IMR-90 (cell line): ENCODE results near the gene FAAP100. TPM values are rescaled to one million over a fixed set of nuclear protein-coding genes. Genes with fewer than 3 reads are reported as not detected.

Experiments
- ATAC-seq: fragments of 200-7000 bp; cut with Tn5 transposase; 2 replicates; pipeline ENCODE4 v1.9.1; 2020; ENCODE audit warnings: low read depth, mild to moderate bottlenecking, moderate library complexity
- BruUV-seq: library from RNA; stranded (reverse); fragments of 400-500 nt; replicated peaks from 2 replicates; lab custom pipeline; 2021; lab: Mats Ljungman, UMichigan
- CTCF ChIA-PET: fragments of 300-600 bp; formaldehyde crosslinking; extraction: SDS; loops from one replicate; lab custom pipeline; 2021; ENCODE audit warnings: antibody characterized with exemption; lab: Yijun Ruan, JAX
- POLR2A ChIA-PET: fragments of 300-600 bp; sonication (Branson Sonifier 250); formaldehyde crosslinking; loops from one replicate; lab custom pipeline; 2022; ENCODE audit warnings: antibody characterized with exemption; ENCODE audit not compliant: unreplicated experiment; lab: Charles Lee
- DNase-seq: peaks from one replicate; pipeline ENCODE4 v3.0.0; 2013
- H2AFZ ChIP-seq: replicated peaks from 2 replicates; pipeline ENCODE3; 2013; ENCODE audit warnings: low read length, mild to moderate bottlenecking; ENCODE audit not compliant: poor library complexity
- H2AK5ac ChIP-seq: 2 replicates; pipeline ENCODE4 v1.6.1; 2013; ENCODE audit warnings: low read depth, low read length, inconsistent platforms
- H2AK9ac ChIP-seq: replicated peaks from 2 replicates; pipeline ENCODE3; 2013; ENCODE audit warnings: mild to moderate bottlenecking, low read depth, low read length, moderate library complexity; ENCODE audit not compliant: poor library complexity
- H2BK120ac ChIP-seq: 2 replicates; pipeline ENCODE4 v1.6.1; 2013; ENCODE audit warnings: low read depth, low read length, inconsistent platforms
- H2BK15ac ChIP-seq: 3 replicates; pipeline ENCODE4 v1.6.1; 2013; ENCODE audit warnings: low read depth, low read length, inconsistent platforms
- H2BK20ac ChIP-seq: 2 replicates; pipeline ENCODE4 v1.6.1; 2013; ENCODE audit warnings: low read depth, mild to moderate bottlenecking, inconsistent platforms, low read length, moderate library complexity
- H2BK5ac ChIP-seq: 2 replicates; pipeline ENCODE4 v1.6.1; 2013; ENCODE audit warnings: mild to moderate bottlenecking, low read depth, low read length, inconsistent platforms; ENCODE audit not compliant: poor library complexity, severe bottlenecking
- H3K14ac ChIP-seq: replicated peaks from 2 replicates; pipeline ENCODE4 v1.6.1; 2013; ENCODE audit warnings: low read depth, low read length, inconsistent platforms
- H3K18ac ChIP-seq: 2 replicates; pipeline ENCODE4 v1.6.1; 2013; ENCODE audit warnings: low read depth, low read length, control low read depth
- H3K23ac ChIP-seq: 2 replicates; pipeline ENCODE4 v1.6.1; 2013; ENCODE audit warnings: low read depth, low read length, inconsistent platforms
- H3K27ac ChIP-seq: 2 replicates; pipeline ENCODE4 v1.5.1; 2013; ENCODE audit warnings: mild to moderate bottlenecking, control low read depth, low read length; ENCODE audit not compliant: insufficient read depth
- H3K27me3 ChIP-seq: 2 replicates; pipeline ENCODE4 v1.6.1; 2013; ENCODE audit warnings: low read length; ENCODE audit not compliant: control insufficient read depth, insufficient read depth
- H3K36me3 ChIP-seq: 2 replicates; pipeline ENCODE4 v1.6.1; 2013; ENCODE audit warnings: low read length, mixed read lengths; ENCODE audit not compliant: control insufficient read depth, insufficient read depth
- H3K4ac ChIP-seq: 2 replicates; pipeline ENCODE4 v1.6.1; 2013; ENCODE audit warnings: low read depth, low read length, inconsistent platforms
- H3K4me1 ChIP-seq: 2 replicates; pipeline ENCODE4 v1.6.1; 2013; ENCODE audit warnings: low read length, mixed read lengths; ENCODE audit not compliant: control insufficient read depth, insufficient read depth
- H3K4me2 ChIP-seq: 2 replicates; pipeline ENCODE4 v1.6.1; 2013; ENCODE audit warnings: low read depth, mild to moderate bottlenecking, control low read depth, low read length, moderate library complexity
- H3K4me3 ChIP-seq: 2 replicates; pipeline ENCODE4 v1.5.1; 2013; ENCODE audit warnings: low read depth, mild to moderate bottlenecking, control low read depth, low read length, moderate library complexity; ENCODE audit not compliant: insufficient read depth
- H3K56ac ChIP-seq: 2 replicates; pipeline ENCODE4 v1.6.1; 2013; ENCODE audit warnings: low read length, inconsistent platforms; ENCODE audit not compliant: insufficient read depth; ENCODE audit errors: extremely low read depth
- H3K79me1 ChIP-seq, 2 experiments: 2 replicates each; pipeline ENCODE4 v1.6.1; 2013; ENCODE audit warnings: low read length in 2 of 2, inconsistent platforms in 1 of 2, low read depth in 1 of 2
- H3K9ac ChIP-seq: 2 replicates; pipeline ENCODE4 v1.6.1; 2013; ENCODE audit warnings: low read depth, low read length, control low read depth
- H3K9me1 ChIP-seq: 2 replicates; pipeline ENCODE4 v1.6.1; 2013; ENCODE audit warnings: low read length, inconsistent platforms; ENCODE audit not compliant: insufficient read depth
- H3K9me3 ChIP-seq: 2 replicates; pipeline ENCODE4 v1.6.1; 2013; ENCODE audit warnings: low read length; ENCODE audit not compliant: control insufficient read depth, insufficient read depth
- H4K20me1 ChIP-seq: 2 replicates; pipeline ENCODE4 v1.6.1; 2013; ENCODE audit warnings: low read length, inconsistent platforms; ENCODE audit not compliant: insufficient read depth
- H4K5ac ChIP-seq: 2 replicates; pipeline ENCODE4 v1.6.1; 2013; ENCODE audit warnings: mild to moderate bottlenecking, low read depth, low read length, control low read depth
- H4K8ac ChIP-seq, 2 experiments: 2 replicates each; pipeline ENCODE4 v1.6.1; 2013; ENCODE audit warnings: low read depth in 2 of 2, low read length in 2 of 2, control low read depth in 1 of 2, inconsistent platforms in 1 of 2
- H4K91ac ChIP-seq: 2 replicates; pipeline ENCODE4 v1.6.1; 2013; ENCODE audit warnings: low read depth, low read length, inconsistent platforms; ENCODE audit not compliant: insufficient read depth
- BHLHE40 ChIP-seq: fragments of 150-350 bp; IDR thresholded peaks from 2 replicates; pipeline ENCODE4 v1.6.1; 2016; ENCODE audit warnings: mild to moderate bottlenecking, low read depth, low read length
- CEBPB ChIP-seq: IDR thresholded peaks from 2 replicates; pipeline ENCODE4 v1.6.1; 2012; ENCODE audit warnings: low read depth, low read length, improper control_type of control experiment
- CHD1 ChIP-seq: IDR thresholded peaks from 2 replicates; pipeline ENCODE4 v1.6.1; 2012; ENCODE audit warnings: low read depth, low read length, improper control_type of control experiment
- CTCF ChIP-seq: conservative IDR thresholded peaks from 2 replicates; pipeline ENCODE4 v1.5.1; 2012; ENCODE audit warnings: mild to moderate bottlenecking, low read depth, low read length, improper control_type of control experiment
- FOS ChIP-seq: fragments of 150-350 bp; IDR thresholded peaks from 2 replicates; pipeline ENCODE4 v1.6.1; 2016; ENCODE audit warnings: low read depth, low read length
- MAFK ChIP-seq: IDR thresholded peaks from 2 replicates; pipeline ENCODE4 v1.6.1; 2012; ENCODE audit warnings: low read depth, low read length, improper control_type of control experiment
- MAZ ChIP-seq: IDR thresholded peaks from 2 replicates; pipeline ENCODE4 v1.6.1; 2012; ENCODE audit warnings: low read depth, mild to moderate bottlenecking, low read length, improper control_type of control experiment, moderate library complexity, borderline replicate concordance
- MXI1 ChIP-seq: IDR thresholded peaks from 2 replicates; pipeline ENCODE4 v1.6.1; 2012; ENCODE audit warnings: low read depth, mild to moderate bottlenecking, low read length, moderate library complexity, borderline replicate concordance
- NFE2L2 ChIP-seq: fragments of 150-350 bp; IDR thresholded peaks from 2 replicates; pipeline ENCODE4 v1.6.1; 2016; ENCODE audit warnings: low read depth, mild to moderate bottlenecking, low read length
- POLR2A ChIP-seq: IDR thresholded peaks from 2 replicates; pipeline ENCODE4 v1.6.1; 2012; ENCODE audit warnings: mild to moderate bottlenecking, low read depth, low read length
- RAD21 ChIP-seq: IDR thresholded peaks from 2 replicates; pipeline ENCODE4 v1.6.1; 2012; ENCODE audit warnings: low read length, improper control_type of control experiment
- RCOR1 ChIP-seq: IDR thresholded peaks from 2 replicates; pipeline ENCODE4 v1.6.1; 2012; ENCODE audit warnings: mild to moderate bottlenecking, low read length, improper control_type of control experiment; ENCODE audit not compliant: insufficient replicate concordance
- RFX5 ChIP-seq: IDR thresholded peaks from 2 replicates; pipeline ENCODE4 v1.8.0; 2012; ENCODE audit warnings: low read depth, mild to moderate bottlenecking, low read length, moderate library complexity
- SMC3 ChIP-seq: fragments of 150-350 bp; IDR thresholded peaks from 2 replicates; pipeline ENCODE4 v1.6.1; 2016; ENCODE audit warnings: low read depth, mild to moderate bottlenecking, antibody characterized with exemption, low read length, moderate library complexity
- WGBS, 2 experiments: methylation state at CpG; one replicate each; pipeline versions ENCODE4 v1.1.5 to v1.1.7; 2013; ENCODE audit warnings: missing lambda C conversion rate in 2 of 2; ENCODE audit not compliant: insufficient read length in 1 of 2; ENCODE audit errors: extremely low coverage in 2 of 2; 5-methylcytosine and 5-hydroxymethylcytosine counted together
- dilution Hi-C: fragments of 300-500 bp; cut with HindIII; formaldehyde crosslinking; loops from one replicate; pipeline ENCODE4 v1.14.3; 2018; ENCODE audit warnings: low sequenced_read_pairs; ENCODE audit not compliant: unreplicated experiment
- in situ Hi-C: fragments of 300-500 bp; cut with MboI; formaldehyde crosslinking; loops from 3 replicates; pipeline ENCODE4 v1.14.3; 2019; ENCODE audit warnings: low sequenced_read_pairs, inconsistent platforms, mixed read lengths
- intact Hi-C: fragments of 100-400 bp; cut with micrococcal nuclease; formaldehyde crosslinking; loops from 2 replicates; pipeline ENCODE4 v1.10.0; 2022
- polyA plus RNA-seq, 3 experiments: library from polyadenylated mRNA; depleted of rRNA; stranded (reverse); fragments of >200 nt; gene quantifications; 2 replicates each; pipeline ENCODE4 v1.2.3, GENCODE V29; 2012; ENCODE audit warnings: low replicate concordance in 1 of 3
- total RNA-seq: library from RNA; depleted of rRNA; stranded (reverse); fragments of >200 nt; gene quantifications from 2 replicates; pipeline ENCODE4 v1.2.3, GENCODE V29; 2012
- TF ChIP-seq, protein P1 (sequence below): fragments of 150-350 bp; IDR thresholded peaks from 2 replicates; pipeline ENCODE4 v1.6.1; 2016; ENCODE audit warnings: low read depth, mild to moderate bottlenecking, low read length, moderate library complexity, borderline replicate concordance
- TF ChIP-seq, protein P2 (sequence below): fragments of 150-350 bp; IDR thresholded peaks from 2 replicates; pipeline ENCODE4 v1.6.1; 2017; ENCODE audit warnings: mild to moderate bottlenecking, antibody characterized with exemption, low read length, low read depth

Gene FAAP100
- total and polyA plus RNA-seq, 2 of the 4 experiments (the other 2 are of a cell fraction) = 7.9 to 24.8 TPM

- 98% methylated on average over 13 of the region's 28 CpGs; no CpG with 5 or more reads in 1 of the 2 experiments for WGBS, 2 experiments
- Histone ChIP-seq H4K91ac (no peak overlapping the region), H3K56ac (no peak overlapping the region), H3K4ac (no peak overlapping the region), H2BK120ac (no peak overlapping the region), H3K27me3 (peaks cover 10% of the 10 kb centered on the region; the same call in 1 of the 2 replicates), H3K9ac (no peak overlapping the region), H3K14ac (no peak overlapping the region), H4K5ac (no peak overlapping the region), H3K4me1 (no peaks in the 10 kb centered on the region), H3K27ac (no peak overlapping the region), H2BK5ac (no peak overlapping the region), H4K8ac (no peak overlapping the region), H3K4me2 (no peak overlapping the region), H3K23ac (no peak overlapping the region), H3K4me3 (no peak overlapping the region), H3K9me3 (no peaks in the 10 kb centered on the region), H3K18ac (no peak overlapping the region), H2BK20ac (no peak overlapping the region), H3K9me1 (no peaks in the 10 kb centered on the region), H2AK9ac (no peak overlapping the region), H2AK5ac (no peak overlapping the region), H3K36me3 (peaks cover 34% of the 10 kb centered on the region), H2AFZ (no peak overlapping the region), H3K79me1 (no peaks in the 10 kb centered on the region; a peak in 1 of 4 replicates), H2BK15ac (no peak overlapping the region), H4K20me1 (peaks cover 7% of the 10 kb centered on the region; the same call in 1 of the 2 replicates)
- dilution Hi-C loops (no loop called here), in situ Hi-C loops (no loop called here), intact Hi-C loops (no loop called here)
- CTCF ChIA-PET = no interaction called here
- TF ChIP-seq CHD1 = no peak
- TF ChIP-seq NFE2L2 = no peak
- no peak for TF ChIP-seq RCOR1
- TF ChIP-seq, protein P1, sequence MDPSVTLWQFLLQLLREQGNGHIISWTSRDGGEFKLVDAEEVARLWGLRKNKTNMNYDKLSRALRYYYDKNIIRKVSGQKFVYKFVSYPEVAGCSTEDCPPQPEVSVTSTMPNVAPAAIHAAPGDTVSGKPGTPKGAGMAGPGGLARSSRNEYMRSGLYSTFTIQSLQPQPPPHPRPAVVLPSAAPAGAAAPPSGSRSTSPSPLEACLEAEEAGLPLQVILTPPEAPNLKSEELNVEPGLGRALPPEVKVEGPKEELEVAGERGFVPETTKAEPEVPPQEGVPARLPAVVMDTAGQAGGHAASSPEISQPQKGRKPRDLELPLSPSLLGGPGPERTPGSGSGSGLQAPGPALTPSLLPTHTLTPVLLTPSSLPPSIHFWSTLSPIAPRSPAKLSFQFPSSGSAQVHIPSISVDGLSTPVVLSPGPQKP = no peak
- TF ChIP-seq FOS = no peak
- TF ChIP-seq SMC3 = no peak
- no peak for TF ChIP-seq RAD21
- TF ChIP-seq CTCF = no peak
- TF ChIP-seq MAZ = no peak
- TF ChIP-seq RFX5 = no peak
- TF ChIP-seq CEBPB = no peak
- TF ChIP-seq MAFK = no peak
- no peak for TF ChIP-seq BHLHE40
- no peak for TF ChIP-seq MXI1
- TF ChIP-seq POLR2A = no peak
- TF ChIP-seq, protein P2, sequence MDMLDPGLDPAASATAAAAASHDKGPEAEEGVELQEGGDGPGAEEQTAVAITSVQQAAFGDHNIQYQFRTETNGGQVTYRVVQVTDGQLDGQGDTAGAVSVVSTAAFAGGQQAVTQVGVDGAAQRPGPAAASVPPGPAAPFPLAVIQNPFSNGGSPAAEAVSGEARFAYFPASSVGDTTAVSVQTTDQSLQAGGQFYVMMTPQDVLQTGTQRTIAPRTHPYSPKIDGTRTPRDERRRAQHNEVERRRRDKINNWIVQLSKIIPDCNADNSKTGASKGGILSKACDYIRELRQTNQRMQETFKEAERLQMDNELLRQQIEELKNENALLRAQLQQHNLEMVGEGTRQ = no peak
- POLR2A ChIA-PET = no interaction called here
- no TSS peak for BruUV-seq
- no peak for DNase-seq
- no peak for ATAC-seq
These were observed 12.0 kb downstream of the FAAP100 start for GRCh38 chr17:81539961-81540675.
